Measurements from ENCODE around the gene LPIN1. TPM values are rescaled to one million over a fixed set of nuclear protein-coding genes. Genes with fewer than 3 reads are reported as not detected.
"Not testable (repeated sequence)": the region's sequence is repeated elsewhere in the genome, so short reads cannot be mapped to it uniquely, and the experiment has no call there.

The LPIN1 gene
- total RNA-seq, 2 experiments from 2014 or later: 96.4 to 102 TPM

GRCh38 chr2:11859975-11860374 is 113.5 kb downstream of the LPIN1 start:
- intact Hi-C loops (cut with micrococcal nuclease): loop anchor here (5.0 to 10.0 kb wide), 3 partner anchors 467 to 1145 kb away; no protein-coding TSS in a partner anchor
- not testable (repeated sequence) for H3K27ac Mint-ChIP-seq; H3K4me1 Mint-ChIP-seq (ENCODE audit: low read depth); H3K27me3 Mint-ChIP-seq (ENCODE audit: low read depth); H3K4me3 Mint-ChIP-seq; H3K36me3 Mint-ChIP-seq (ENCODE audit: low read depth); DNase-seq
- H3K9me3 Mint-ChIP-seq: peaks cover 20% of the 10 kb centered on the region
- CTCF ChIA-PET: interaction anchor here (0.6 kb wide), 1 partner anchor 568 kb away, joined by 3 read pairs; no protein-coding TSS in a partner anchor

DNA sequence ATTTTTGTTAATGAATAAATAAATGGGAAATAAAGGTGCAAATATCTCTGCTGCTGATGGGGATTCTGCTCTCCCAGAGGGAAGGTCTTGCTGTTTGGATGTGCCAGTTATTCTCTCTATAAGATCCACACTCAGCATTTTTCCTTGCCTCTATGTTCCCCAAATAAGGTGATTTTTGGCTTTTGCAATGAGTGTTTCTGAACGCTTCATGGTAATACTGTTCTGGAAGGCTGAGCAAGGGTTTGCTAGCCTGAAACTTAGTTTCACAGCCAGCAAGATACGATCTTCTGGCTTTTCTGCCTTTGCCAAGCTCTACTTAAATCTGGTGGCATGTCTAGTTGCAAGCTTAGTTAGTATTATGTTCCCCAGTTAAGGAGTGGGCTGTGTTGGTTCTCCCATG is 114.6 kb downstream of the LPIN1 start:
- CTCF ChIA-PET: interaction anchor here (0.9 to 2.1 kb wide), 2 partner anchors 855 to 1146 kb away, joined by 4 read pairs; partner anchors contain the start of gene TRIB2
- Mint-ChIP-seq H3K27ac (no peak overlapping the region), H3K27me3 (ENCODE audit: low read depth) (peaks cover 2% of the 10 kb centered on the region), H3K4me3 (no peak overlapping the region), H3K9me3 (peaks cover 20% of the 10 kb centered on the region), H3K36me3 (ENCODE audit: low read depth) (peaks cover 5% of the 10 kb centered on the region), H3K4me1 (ENCODE audit: low read depth) (peaks cover 9% of the 10 kb centered on the region)
- intact Hi-C loops (cut with micrococcal nuclease): loop anchor here (5.0 to 10.0 kb wide), 3 partner anchors 466 to 1144 kb away; no protein-coding TSS in a partner anchor
- DNase-seq: no peak

GRCh38 chr2:11862049-11862448 is 115.6 kb downstream of the LPIN1 start:
- peaks cover 20% of the 10 kb centered on the region for H3K9me3 Mint-ChIP-seq
- H3K4me1 Mint-ChIP-seq (ENCODE audit: low read depth): peaks cover 18% of the 10 kb centered on the region
- intact Hi-C loops (cut with micrococcal nuclease): loop anchor here (2.0 to 10.0 kb wide), 5 partner anchors 89 to 1143 kb away; no protein-coding TSS in a partner anchor
- H3K27ac Mint-ChIP-seq: no peak overlapping the region
- no peak overlapping the region for H3K4me3 Mint-ChIP-seq
- CTCF ChIA-PET: interaction anchor here (0.9 to 2.1 kb wide), 3 partner anchors 29 to 1145 kb away, joined by 3 to 4 read pairs (median 4); partner anchors contain the start of gene TRIB2
- H3K36me3 Mint-ChIP-seq (ENCODE audit: low read depth): peaks cover 5% of the 10 kb centered on the region
- peaks cover 2% of the 10 kb centered on the region for H3K27me3 Mint-ChIP-seq (ENCODE audit: low read depth)
- no peak for DNase-seq

GRCh38 chr2:11863103-11863502 is 116.7 kb downstream of the LPIN1 start:
- no peak for DNase-seq
- CTCF ChIA-PET: interaction anchor here (0.7 to 2.1 kb wide), 6 partner anchors 9 to 853 kb away, joined by 3 to 7 read pairs (median 4); partner anchors contain the start of gene TRIB2
- Mint-ChIP-seq H3K4me3 (no peak overlapping the region), H3K36me3 (ENCODE audit: low read depth) (peaks cover 5% of the 10 kb centered on the region), H3K9me3 (peaks cover 13% of the 10 kb centered on the region), H3K27me3 (ENCODE audit: low read depth) (peaks cover 2% of the 10 kb centered on the region), H3K27ac (no peak overlapping the region), H3K4me1 (ENCODE audit: low read depth) (peaks cover 22% of the 10 kb centered on the region)
- intact Hi-C loops (cut with micrococcal nuclease): loop anchor here (1.0 to 10.0 kb wide), 6 partner anchors 88 to 1142 kb away; partner anchors contain the start of gene TRIB2

DNA sequence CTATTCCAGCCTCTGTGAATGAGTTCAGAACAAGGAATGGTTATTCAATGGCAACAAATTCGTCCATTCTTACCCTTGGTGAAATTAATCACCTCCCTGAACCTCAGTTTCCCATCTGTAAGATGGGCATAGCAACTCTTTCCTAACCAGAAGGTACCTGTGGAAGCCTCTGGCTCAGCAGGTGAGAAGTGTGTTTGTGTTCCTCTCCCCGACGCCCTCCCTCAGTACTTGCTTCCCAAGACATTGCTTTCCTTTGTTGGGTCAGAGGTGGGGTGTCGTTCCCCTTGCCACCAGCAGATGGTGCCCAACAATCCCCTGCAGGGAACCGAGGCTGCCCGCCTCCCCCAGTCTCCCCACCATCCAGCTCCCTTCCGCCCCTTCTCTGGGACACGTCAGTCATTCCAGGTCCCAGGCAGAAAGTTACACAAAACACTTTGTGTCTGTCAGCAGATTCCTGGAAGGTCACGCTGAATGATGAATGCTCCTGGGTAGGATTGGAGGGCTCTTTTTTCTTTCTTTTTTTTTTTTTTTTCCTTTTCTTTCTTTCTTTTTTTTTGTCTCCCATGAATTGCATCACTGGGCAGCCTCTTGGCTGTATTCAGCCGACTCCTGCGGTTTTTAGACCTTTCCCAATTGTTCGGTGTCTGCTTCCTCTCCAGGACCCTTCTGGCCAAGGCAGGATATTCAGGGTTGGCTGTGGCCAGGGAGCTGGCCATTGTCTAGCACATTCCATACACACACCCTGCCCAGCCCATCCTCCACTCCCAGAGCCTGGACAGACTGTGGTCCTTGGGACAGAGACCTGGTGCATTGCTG is 117.3 kb downstream of the LPIN1 start:
- H3K27me3 Mint-ChIP-seq (ENCODE audit: low read depth): peaks cover 2% of the 10 kb centered on the region
- peak; percentile 74 for DNase-seq
- H3K9me3 Mint-ChIP-seq: peaks cover 12% of the 10 kb centered on the region
- H3K27ac Mint-ChIP-seq: no peak overlapping the region
- H3K4me1 Mint-ChIP-seq (ENCODE audit: low read depth): peaks cover 22% of the 10 kb centered on the region
- H3K4me3 Mint-ChIP-seq: no peak overlapping the region
- CTCF ChIA-PET: interaction anchor here (0.7 to 1.9 kb wide), 6 partner anchors 8 to 798 kb away, joined by 3 to 7 read pairs (median 4); no protein-coding TSS in a partner anchor
- peaks cover 5% of the 10 kb centered on the region for H3K36me3 Mint-ChIP-seq (ENCODE audit: low read depth)
- intact Hi-C loops (cut with micrococcal nuclease): loop anchor here (1.0 to 10.0 kb wide), 6 partner anchors 87 to 1141 kb away; partner anchors contain the start of gene TRIB2

DNA sequence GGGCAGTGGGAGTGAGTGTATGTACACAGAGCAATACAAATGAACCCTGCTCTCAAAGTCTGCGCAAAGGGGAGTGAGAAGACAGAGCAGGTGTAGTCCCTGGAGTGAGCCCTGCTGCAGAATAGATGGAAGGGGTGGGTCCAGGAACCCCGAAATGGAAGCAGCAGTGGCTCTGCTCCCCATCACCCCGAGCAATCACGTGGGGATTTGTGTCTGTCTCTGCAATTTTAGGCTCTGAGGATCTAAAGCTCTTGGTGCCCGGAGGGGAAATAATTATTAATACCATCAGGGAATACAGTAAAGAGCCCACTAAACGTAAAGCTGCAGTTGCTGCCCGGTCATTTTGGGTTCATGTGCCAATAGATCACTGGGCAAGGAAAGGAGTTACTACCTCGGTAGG is 118.3 kb downstream of the LPIN1 start:
- CTCF ChIA-PET: interaction anchor here (0.6 to 1.4 kb wide), 5 partner anchors 87 to 1066 kb away, joined by 3 to 4 read pairs (median 3); no protein-coding TSS in a partner anchor
- Mint-ChIP-seq H3K9me3 (peaks cover 5% of the 10 kb centered on the region), H3K36me3 (ENCODE audit: low read depth) (peaks cover 1% of the 10 kb centered on the region), H3K27me3 (ENCODE audit: low read depth) (peaks cover 2% of the 10 kb centered on the region), H3K4me3 (no peak overlapping the region), H3K27ac (no peak overlapping the region), H3K4me1 (ENCODE audit: low read depth) (peaks cover 22% of the 10 kb centered on the region)
- DNase-seq: no peak
- intact Hi-C loops (cut with micrococcal nuclease): loop anchor here (5.0 to 10.0 kb wide), 6 partner anchors 313 to 1140 kb away; no protein-coding TSS in a partner anchor

DNA sequence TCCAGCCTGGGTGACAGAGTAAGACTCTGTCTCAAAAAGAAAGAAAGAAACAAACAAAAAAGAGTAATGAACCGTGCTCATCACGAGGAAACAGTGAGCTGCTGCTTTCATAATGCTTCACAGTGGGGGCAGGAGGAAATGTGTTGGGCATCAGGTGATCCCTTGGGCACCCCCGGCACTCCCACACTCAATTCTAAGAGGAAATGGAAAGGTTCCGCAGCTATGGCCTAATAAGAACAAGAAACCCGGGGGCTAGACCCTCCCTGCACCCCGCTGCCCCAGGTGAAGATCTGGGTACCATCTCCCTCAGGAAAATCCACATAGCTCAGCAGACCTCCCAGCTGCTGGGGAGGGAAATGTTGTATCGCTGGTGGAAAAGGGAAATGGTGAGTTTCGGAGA is 118.9 kb downstream of the LPIN1 start:
- Mint-ChIP-seq H3K36me3 (ENCODE audit: low read depth) (no peaks in the 10 kb centered on the region), H3K27ac (no peak overlapping the region), H3K9me3 (no peaks in the 10 kb centered on the region), H3K4me1 (ENCODE audit: low read depth) (peaks cover 25% of the 10 kb centered on the region), H3K27me3 (ENCODE audit: low read depth) (peaks cover 6% of the 10 kb centered on the region), H3K4me3 (no peak overlapping the region)
- DNase-seq: peak; percentile 12
- CTCF ChIA-PET: interaction anchor here (0.6 to 1.4 kb wide), 4 partner anchors 87 to 1065 kb away, joined by 3 to 4 read pairs (median 3); no protein-coding TSS in a partner anchor
- intact Hi-C loops (cut with micrococcal nuclease): loop anchor here (5.0 to 10.0 kb wide), 5 partner anchors 312 to 1139 kb away; no protein-coding TSS in a partner anchor

DNA sequence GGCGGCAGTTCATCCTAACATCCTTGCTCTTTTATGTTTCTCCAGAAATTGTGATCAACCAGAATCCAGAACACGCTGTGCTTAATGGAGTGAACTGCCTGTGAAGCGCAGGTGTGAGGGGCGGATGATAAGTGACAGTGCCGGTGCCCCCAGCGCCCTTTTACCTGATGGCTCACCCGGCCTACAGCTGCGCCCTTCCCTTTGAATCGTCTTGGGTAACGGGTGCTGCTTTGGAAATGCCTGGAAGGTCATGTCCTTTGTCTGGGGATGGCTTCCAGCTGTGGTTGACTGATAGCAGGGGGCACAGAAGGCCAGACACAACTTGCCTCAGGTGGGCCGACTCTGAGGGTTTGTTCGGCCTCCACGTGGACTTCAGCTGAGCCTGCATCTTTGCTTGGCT is 119.4 kb downstream of the LPIN1 start:
- Mint-ChIP-seq H3K4me1 (ENCODE audit: low read depth) (peaks cover 30% of the 10 kb centered on the region), H3K4me3 (no peak overlapping the region), H3K36me3 (ENCODE audit: low read depth) (no peaks in the 10 kb centered on the region), H3K27me3 (ENCODE audit: low read depth) (peaks cover 7% of the 10 kb centered on the region), H3K27ac (no peak overlapping the region), H3K9me3 (no peaks in the 10 kb centered on the region)
- CTCF ChIA-PET: interaction anchor here (1.4 kb wide), 1 partner anchor 1065 kb away, joined by 4 read pairs; no protein-coding TSS in a partner anchor
- intact Hi-C loops (cut with micrococcal nuclease): loop anchor here (2.0 to 10.0 kb wide), 7 partner anchors 141 to 1139 kb away; no protein-coding TSS in a partner anchor
- DNase-seq: no peak

GRCh38 chr2:11866358-11867335 is 120.2 kb downstream of the LPIN1 start:
- Mint-ChIP-seq H3K27me3 (ENCODE audit: low read depth) (peaks cover 7% of the 10 kb centered on the region), H3K36me3 (ENCODE audit: low read depth) (no peaks in the 10 kb centered on the region), H3K4me3 (no peak overlapping the region), H3K27ac (no peak overlapping the region), H3K9me3 (no peaks in the 10 kb centered on the region), H3K4me1 (ENCODE audit: low read depth) (peaks cover 31% of the 10 kb centered on the region)
- DNase-seq: peak; percentile 42
- CTCF ChIA-PET: interaction anchor here (1.4 kb wide), 1 partner anchor 1064 kb away, joined by 4 read pairs; no protein-coding TSS in a partner anchor
- intact Hi-C loops (cut with micrococcal nuclease): loop anchor here (1.0 to 10.0 kb wide), 9 partner anchors 36 to 1138 kb away; no protein-coding TSS in a partner anchor

GRCh38 chr2:11867926-11868325 is 121.5 kb downstream of the LPIN1 start:
- intact Hi-C loops (cut with micrococcal nuclease): loop anchor here (1.0 to 10.0 kb wide), 9 partner anchors 38 to 1137 kb away; no protein-coding TSS in a partner anchor
- Mint-ChIP-seq H3K27me3 (ENCODE audit: low read depth) (peaks cover 5% of the 10 kb centered on the region), H3K9me3 (no peaks in the 10 kb centered on the region), H3K36me3 (ENCODE audit: low read depth) (no peaks in the 10 kb centered on the region), H3K4me3 (no peak overlapping the region), H3K27ac (no peak overlapping the region), H3K4me1 (ENCODE audit: low read depth) (peaks cover 36% of the 10 kb centered on the region)
- no peak for DNase-seq
- CTCF ChIA-PET: interaction anchor here (0.6 kb wide), 1 partner anchor 84 kb away, joined by 3 read pairs; no protein-coding TSS in a partner anchor

- intact Hi-C loops (cut with micrococcal nuclease): loop anchor here (5.0 to 10.0 kb wide), 5 partner anchors 308 to 1135 kb away; no protein-coding TSS in a partner anchor
- CTCF ChIA-PET: no interaction called here
- H3K27me3 Mint-ChIP-seq (ENCODE audit: low read depth): peaks cover 5% of the 10 kb centered on the region
- no peak overlapping the region for H3K4me3 Mint-ChIP-seq
- no peaks in the 10 kb centered on the region for H3K36me3 Mint-ChIP-seq (ENCODE audit: low read depth)
- H3K4me1 Mint-ChIP-seq (ENCODE audit: low read depth): peaks cover 30% of the 10 kb centered on the region
- no peak for DNase-seq
- no peaks in the 10 kb centered on the region for H3K9me3 Mint-ChIP-seq
- H3K27ac Mint-ChIP-seq: no peak overlapping the region
Measured at GRCh38 chr2:11869391-11869991, 123.1 kb downstream of the LPIN1 start.
